Measurements from ENCODE around the gene NFAM1.

The NFAM1 gene

DNA sequence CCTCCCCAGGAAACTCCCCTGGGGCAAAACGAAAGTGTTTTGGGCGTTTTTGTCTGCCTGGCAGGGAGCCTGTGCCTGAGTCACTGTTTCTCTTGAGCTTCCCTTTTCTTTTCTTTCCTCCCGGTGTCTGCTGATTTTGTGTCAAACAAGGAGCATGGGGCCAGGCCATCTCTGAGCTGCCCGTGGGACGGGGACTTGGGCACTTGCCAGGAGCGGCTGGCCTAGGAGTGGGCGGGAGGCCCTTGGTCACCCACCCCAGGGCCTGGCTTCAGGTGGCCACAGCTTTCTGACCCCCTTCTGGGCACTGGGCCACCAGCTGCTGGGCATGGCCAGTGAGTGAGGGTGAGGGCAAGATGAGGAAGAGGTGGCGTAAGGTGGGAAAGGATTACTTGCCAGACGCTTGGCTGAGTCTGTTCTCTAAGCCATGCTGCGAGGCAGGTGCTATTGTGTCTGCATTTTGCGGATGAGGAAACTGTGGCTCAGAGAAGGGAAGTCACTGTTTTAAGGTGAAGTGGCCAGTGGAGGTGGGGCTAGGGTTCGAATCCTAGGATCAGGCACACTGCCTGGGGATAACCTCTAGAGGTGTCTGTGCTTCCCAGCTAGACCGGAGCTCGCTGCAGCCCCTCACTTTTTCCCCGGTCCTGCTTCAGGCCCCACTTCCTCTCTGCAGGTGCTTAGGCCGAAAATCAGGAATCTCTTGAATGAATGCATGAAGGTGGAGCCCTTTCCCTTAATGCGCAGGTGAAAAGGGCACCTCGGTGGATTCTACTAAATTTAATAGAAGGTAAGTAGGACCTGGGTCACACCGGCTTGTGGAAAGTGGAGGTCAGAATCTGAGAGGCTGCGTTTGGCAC, 7.8 kb upstream of the NFAM1 start:
- DNase-seq (ENCODE audit: low read depth in 1 of 2, low spot score in 1 of 2): no peak

DNA sequence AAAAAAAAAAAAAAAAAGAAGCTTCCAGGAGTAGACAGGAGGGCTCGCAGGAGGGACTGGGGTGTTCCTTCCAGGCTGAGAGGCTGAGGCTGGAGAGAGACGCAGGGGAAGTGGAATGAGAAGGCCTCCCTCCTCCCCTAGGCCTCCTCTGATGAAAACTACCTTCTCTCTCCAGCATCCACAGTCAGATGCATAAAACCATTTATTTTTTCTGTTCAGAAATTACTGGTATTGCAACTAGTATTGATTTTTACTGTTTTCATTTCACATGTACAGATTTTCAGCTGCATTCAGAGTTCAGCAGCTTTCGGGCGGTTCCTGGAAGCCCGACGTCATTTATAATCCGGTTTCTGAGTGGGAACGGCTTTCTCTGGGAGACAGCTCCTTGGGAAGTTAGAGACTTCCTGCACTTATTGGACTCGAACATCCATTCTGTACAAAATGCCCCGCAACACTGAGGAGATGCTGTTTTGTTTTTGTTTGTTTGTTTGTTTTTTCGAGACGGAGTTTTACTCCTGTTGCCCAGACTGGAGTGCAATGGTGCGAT, 6.9 kb upstream of the NFAM1 start:
- no peak for DNase-seq (ENCODE audit: low read depth in 1 of 2, low spot score in 1 of 2)

DNA sequence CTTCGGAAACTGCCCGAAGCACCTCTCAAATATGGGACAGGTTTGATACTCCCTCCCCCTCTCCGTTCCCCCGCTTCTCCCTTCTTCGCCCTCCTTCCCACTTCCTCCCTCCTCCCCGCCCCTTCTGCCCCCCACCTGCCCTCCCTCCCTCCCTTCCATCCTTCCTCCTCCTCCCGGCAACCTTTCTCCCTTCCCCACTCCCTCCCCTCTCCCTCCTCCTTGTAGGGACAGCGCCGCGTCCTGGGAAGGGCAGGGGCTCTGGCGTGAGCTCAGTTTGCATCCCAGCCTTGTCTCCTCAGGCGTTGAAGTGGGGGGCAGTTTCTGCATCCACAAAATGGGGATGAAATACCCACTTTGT, 6.1 kb upstream of the NFAM1 start:
- no peak for DNase-seq (ENCODE audit: low read depth in 1 of 2, low spot score in 1 of 2)

DNA sequence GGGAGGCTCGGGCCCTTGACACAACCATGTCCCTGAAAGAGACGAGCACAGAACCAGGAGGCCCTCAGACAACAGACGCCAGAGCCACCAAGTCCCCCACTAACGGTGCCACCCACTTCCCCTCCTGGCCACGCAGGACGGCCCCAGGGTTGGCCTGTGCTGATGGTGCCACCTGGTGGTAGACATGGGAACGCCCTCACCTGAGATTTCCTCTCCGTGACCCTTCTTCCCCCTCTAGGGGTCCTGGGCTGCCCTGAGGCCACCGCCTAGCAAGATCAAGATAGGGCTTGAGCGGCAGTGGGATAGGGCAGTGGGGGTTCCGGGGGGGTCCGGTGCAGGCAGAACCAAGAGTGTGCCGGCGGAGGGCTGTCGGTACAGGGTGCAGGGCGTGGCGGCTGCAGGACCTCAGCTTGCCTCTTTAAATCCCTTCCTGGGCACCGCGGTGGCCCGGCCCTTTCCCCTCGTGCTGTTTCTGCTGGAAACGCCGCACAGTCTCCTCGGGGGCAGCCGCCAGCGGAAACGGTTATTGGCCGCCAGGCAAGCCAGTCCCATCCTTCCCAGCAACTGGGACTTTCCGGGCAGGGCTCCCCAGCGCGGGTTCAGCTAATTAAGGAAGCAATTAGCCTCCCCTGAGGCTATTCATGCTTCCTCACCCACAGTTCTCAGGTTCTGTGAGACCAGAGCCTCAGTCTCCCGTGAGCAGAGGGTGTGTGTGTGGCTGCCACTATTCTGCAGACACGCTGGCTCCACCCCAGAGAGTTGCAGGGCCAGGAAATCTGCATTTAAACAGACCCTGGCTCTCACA, 5.5 kb upstream of the NFAM1 start:
- DNase-seq (ENCODE audit: low read depth in 1 of 2, low spot score in 1 of 2): peak; percentile 74 to 77

DNA sequence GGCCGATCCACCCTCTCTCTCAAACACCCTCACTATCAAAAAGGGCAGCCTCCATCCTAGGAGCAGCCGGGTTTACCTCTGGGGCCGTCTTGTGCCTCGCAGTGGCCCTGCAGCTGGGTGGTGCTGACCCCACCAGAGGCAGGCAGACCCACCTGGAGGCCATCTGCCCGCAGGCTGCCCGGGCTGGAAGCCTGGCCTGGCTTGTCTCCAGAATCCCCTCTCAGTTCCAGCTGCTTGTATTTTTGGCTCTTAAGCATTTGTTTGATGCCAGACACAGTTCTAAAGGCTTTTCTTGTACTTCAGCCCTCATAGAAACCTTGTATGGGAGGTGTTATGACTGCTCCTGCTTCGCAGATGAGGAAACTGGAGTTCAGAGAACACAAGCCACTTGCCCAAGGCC, 4.2 kb upstream of the NFAM1 start:
- DNase-seq (ENCODE audit: low read depth in 1 of 2, low spot score in 1 of 2): no peak

DNA sequence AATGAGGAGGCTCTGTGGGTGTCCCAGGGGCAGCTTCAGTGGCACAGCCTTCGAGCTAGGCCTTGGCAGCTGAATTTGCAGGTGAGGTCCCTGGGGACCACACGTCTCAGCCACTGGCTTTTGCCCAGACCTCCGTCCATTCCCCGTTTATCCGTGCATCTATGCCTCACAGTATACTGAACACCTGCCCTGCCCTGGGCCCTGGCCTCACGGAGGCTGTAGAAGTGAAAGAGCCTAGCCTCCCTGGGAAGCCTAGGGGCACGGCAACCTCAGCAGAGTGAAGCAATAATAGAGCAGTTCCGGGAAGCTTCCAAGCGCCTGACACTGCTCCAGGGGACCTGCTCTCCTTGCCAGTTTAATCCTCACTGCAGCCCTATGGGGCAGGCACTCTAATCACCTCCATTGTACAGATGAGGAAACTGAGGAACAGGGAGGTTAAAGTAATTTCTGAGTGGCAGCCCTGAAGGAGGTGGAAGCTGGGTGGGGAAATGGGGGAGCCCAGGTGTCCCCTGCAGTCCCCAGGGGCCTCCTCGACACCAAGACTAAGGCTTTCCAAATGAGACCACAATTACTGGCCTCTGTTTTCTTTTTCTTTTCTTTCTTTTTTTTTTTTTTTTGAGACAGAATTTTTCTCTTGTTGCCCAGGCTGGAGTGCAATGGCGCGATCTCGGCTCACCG, 2.7 kb upstream of the NFAM1 start:
- DNase-seq (ENCODE audit: low read depth in 1 of 2, low spot score in 1 of 2): no peak

DNA sequence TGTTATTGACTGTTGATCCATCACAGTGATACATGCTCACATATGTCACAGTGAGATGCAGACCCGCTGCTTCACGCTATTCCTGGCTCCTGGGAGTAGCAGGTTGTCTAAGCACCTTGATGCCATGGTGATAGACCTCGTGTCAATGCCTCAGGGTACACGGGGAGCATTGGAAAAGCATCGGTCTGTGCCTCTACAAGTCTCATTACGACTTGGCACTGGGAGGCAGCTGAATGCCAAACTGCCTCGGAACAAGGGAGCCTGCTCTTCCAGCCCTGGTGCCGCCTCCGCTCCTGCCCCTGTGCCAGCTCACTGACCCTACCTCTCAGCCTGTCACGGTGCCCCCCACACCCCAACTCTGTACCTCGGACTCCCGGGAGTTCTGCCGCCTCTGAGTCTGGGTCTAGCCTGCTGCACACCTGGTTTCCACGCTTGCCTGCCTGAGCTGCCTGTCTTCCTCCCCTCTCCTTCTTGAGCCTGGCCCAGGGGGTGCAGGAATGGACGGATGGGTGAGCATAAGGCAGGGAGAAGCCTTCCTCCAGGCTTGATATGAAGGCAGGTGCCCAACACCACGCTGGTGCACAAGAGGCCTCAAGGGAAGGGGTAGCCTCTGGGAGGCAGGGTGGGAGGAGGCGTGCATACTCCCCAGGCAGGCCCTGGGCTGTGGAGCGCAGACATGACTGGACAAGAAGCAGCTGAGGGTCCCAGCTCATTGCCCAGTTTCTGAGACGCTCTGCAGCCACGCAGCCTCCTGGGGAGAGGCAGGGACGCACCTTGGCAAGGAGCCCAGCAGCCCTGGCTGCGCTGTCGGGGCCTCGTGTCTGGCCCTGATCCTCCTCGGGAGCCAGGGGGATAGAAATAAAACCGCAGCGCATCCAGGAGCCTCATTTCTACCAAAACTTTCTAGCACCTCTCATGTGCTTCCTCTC, 1.8 kb upstream of the NFAM1 start:
- no peak for DNase-seq (ENCODE audit: low read depth in 1 of 2, low spot score in 1 of 2)

DNA sequence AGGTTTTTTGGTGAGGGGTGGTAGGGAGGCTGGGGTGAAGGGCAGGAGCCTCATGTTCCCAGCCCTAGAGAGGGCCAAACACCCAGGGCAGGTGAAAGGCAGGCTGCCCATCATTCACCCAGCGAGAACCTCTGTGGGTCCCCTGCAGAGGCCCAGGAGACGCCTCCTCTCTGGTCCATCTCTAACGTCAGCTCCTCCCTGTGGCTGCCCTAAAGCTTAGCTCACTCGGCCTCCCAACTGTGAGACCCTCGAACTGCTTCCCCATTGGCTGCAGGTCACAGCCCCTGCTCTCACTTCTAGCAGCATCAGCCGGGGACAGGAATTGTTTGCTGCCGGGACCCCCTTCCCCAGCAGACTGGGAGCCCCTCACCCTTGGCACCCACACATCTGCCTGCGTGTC, 615 bp upstream of the NFAM1 start:
- DNase-seq (ENCODE audit: low read depth in 1 of 2, low spot score in 1 of 2): no peak

DNA sequence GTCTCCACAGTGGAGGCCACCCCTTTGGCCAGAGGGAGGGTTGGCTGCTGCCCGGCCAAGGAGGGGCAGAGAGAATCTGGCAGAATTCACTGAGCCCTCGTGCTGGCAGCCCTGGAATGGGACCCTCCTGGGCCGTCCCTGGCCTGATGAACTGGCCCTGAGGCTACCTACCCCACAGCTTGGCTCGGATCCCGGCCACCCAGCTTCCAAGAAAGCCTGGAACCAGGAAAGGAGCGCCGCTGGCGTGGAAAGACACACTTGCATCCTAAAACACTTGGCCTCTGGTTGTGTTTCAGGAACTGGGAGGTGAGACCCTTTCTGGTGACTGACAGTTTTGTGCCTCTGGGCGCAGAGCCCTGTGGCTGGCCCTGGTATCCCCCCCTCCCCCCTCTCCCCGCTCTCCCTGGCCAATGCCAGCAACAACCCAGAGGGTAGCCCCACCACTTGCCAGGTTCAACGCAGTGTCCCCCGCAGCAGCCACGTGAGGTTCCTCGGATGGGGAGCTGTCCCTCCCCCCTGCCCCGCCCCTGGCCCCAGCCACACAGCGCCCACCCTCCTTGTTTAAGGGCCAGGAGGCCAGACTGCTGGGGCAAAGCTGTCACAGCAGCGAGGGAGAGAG, 693 bp downstream of the NFAM1 start:
- DNase-seq (ENCODE audit: low read depth in 1 of 2, low spot score in 1 of 2): no peak

DNA sequence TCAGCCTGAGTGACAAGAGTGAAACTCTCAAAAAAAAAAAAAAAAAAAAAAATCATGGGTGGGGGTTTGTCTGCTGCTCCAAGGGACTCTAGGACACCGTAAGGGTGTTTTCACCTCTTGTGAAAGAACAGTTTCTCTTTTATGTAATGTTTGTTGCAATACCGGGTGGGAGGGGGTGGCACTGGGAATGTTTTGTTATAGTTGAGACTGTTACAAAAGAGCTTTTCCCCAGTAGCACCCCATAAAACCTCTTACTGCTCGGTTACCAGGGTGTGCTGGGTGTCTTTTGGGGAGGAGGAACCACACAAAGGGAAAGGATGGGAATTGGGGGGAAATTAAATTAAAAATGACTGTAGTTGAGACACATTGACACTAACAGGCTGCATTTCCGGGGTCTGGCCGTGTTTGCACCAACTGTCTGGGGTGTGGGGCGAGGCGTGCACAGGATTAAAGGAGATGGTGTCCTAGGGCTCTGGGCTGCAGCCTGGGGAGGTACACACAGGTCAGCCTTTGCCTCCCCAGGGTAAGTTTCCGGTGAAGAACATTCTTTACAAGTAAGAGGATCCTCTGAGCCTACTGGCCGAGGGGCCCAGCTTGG, 1.6 kb downstream of the NFAM1 start:
- no peak for DNase-seq (ENCODE audit: low read depth in 1 of 2, low spot score in 1 of 2)

DNA sequence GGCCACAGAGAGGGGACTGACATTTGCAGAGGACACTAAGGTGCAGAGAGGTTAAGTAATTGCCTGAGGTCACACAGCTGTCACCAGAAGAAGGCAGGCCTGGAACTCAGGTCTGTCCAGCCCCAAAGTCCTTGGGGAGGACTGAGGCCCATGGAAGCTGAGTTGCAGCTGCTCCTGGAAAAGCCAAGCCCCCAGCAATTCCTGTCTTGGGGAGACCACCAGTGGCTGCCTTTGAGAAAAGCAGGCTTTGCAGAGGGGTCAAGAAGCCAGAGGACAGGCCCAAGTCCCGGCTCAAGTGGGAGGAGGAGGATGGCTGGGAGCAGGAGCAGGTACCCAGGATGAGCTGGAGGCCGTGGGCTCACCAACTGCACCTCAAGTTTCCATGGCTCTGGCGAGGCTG, 3.4 kb downstream of the NFAM1 start:
- DNase-seq (ENCODE audit: low read depth in 1 of 2, low spot score in 1 of 2): no peak

DNA sequence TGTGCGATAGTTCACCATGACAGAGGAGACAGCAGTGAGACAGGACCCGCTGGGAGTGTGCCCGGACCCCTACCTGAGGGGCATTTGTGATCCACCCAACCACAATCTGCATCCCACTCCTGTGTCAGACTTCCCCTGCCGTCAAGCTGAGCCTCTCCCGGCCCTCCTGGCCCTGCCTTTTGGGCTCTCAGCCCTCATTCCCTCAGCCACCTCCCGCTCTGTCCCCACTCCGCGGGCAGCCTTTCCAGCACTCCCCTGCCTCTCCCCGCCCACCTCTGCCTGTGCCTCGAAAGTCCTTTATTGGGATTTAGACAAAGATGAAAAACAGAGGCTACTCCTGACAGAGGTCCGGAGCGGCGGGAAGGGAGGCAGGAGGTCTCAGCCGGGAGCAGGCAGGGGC, 4.2 kb downstream of the NFAM1 start:
- DNase-seq (ENCODE audit: low read depth in 1 of 2, low spot score in 1 of 2): no peak

DNA sequence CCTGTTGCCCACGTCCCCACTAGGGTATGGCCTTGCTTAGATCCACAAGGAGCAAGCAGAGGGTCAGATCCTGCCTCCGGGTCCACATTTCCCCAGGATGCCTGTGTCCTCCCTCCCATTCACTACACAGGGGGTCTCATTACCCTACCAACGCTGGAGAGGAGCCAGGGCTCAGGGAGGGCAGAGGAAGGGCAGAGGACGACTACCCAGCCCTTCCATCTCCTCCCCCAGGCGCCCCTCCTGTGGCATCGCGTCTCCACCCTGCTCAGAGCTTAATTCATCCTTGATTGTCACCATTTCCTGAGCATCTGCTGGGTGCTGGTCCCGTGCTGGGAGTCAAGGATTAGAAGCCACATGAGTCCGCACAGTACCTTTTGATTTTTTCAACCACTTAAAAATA, 5.0 kb downstream of the NFAM1 start:
- DNase-seq (ENCODE audit: low read depth in 1 of 2, low spot score in 1 of 2): no peak

DNA sequence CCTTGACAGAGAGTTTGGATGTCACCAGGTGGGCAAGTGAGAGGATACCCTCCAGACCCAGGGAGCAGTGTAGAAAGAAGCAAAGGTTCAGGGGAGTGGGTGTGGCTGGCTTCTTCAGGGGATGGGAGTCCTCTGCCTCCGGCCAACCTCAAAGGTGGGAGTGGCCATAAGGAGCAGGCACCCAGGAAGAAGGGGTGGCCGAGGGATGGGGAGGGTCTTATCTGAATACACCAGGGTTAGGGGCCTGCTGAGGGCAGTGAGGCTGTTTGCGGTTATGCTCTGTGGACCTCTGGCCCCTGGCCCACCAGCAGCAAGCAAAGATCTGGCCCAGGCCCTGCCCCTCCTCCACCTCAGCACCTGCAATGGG, 6.2 kb downstream of the NFAM1 start:
- DNase-seq (ENCODE audit: low read depth in 1 of 2, low spot score in 1 of 2): no peak

DNA sequence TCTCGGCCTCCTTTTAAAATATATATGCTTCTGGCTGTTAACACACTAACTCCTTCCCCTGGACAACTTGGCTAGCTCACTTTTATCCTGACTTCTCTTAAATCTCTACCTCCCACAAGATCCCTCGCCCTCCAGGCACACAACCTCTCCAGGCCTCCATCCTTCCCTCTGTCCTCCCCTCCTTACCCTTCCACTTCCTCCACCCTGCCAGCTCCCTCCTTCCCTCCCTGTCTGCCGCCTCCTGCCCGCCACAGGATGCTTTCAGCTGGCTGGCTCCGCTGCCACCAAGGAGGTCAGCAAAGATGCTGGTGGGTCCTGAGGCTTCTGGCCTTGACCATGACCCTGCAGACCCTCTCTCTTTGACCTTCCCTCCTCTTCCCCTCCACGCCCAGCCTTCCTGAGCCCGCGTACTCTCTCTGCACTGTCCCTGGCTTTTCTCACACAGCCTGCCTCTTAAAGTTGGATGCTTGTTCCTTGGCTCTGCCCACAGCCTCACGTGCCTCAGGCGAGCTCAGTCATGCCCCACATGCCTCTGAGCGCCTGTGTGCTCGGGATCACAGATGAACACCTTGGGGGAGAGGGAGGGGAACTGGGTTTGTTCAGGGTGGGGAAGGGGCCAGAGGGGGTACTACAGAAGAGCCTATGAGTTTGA, 6.7 kb downstream of the NFAM1 start:
- no peak for DNase-seq (ENCODE audit: low read depth in 1 of 2, low spot score in 1 of 2)

DNA sequence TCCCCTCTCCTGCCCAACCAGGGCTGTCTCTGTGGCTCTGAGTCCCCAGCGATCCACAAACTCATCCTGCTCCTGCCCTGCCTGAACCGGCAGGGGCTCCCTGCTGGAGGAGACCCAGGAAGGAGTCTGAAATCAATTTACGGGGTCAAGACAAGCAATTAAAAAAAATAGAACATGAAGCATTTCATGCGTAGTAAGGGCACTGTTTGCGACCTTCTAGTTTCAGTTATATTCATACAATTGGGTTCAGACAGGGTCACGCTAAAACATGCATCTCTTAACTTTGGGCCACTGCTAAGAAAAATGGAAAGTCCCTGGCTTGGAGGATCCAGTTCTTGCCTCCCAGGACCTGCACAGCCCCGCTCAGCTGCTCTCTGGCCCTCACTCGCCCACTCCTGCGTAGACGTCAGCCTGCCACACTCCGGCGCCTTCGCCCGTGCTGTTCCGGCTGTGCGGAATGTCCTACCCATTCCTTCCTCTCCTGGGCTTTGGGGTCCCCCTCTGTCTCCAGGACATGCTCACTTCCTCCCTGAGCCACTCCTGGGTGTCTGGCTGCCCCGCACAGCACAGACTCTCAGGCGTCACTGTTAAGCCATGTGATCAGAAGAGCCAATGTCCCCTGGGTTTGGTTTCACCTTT, 12.8 kb downstream of the NFAM1 start:
- no peak for DNase-seq (ENCODE audit: low read depth in 1 of 2, low spot score in 1 of 2)

DNA sequence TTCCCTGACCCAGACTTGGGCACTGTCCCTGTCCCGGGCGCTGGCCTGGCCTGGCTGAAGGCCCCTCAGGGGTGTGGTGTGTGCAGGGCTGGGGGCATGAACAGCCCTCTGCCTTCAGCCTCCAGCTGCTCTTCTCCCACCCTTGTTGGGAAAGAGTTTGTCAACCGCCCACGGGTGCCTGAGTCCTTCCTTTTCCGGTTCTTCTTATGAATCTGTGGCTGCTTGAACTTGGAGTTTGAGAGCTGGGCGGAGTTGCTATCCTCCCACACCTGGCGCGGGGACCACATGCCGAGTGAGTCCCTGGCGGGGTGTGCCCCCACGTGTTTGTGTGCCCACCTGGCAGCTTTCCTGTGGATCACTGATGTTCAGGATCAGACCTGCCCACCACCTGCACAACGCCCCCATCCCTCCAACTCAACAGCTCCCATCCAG, 13.4 kb downstream of the NFAM1 start:
- no peak for DNase-seq (ENCODE audit: low read depth in 1 of 2, low spot score in 1 of 2)

DNA sequence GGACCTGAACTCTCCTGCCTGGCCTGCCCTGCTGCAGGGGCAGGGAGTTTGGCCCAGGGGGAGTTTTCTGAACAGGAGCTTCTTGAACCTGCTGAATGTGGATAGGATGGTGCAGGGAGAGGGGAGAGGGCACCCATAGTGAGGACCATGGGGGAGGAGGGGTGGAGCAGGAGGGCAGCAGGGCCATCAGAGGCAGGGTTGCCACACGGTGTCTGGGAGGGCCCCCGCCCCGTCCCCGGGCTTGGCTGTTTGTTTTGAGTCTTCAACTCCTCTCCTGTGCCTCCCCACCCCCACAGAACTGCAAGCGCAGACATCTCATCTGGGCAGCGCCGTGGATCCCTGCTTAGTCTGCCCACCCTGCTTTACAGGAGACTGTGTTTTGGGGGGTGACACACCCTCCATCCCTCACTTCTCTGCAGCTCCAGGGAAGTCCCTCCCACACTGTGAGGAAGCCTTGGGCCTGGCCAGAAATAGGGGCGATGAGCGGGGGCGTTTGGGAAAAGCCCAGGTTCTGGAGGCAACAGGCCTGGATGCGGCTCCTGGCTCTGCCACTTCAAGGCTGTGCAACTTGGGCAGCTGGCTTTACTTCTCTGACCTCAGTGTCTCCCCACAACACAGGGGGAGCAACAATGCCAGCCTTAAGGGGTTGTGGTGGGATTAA, 14.4 kb downstream of the NFAM1 start:
- DNase-seq (ENCODE audit: low read depth in 1 of 2, low spot score in 1 of 2): no peak
